ENCODE results near the gene PRKRIP1.

Gene PRKRIP1

DNA sequence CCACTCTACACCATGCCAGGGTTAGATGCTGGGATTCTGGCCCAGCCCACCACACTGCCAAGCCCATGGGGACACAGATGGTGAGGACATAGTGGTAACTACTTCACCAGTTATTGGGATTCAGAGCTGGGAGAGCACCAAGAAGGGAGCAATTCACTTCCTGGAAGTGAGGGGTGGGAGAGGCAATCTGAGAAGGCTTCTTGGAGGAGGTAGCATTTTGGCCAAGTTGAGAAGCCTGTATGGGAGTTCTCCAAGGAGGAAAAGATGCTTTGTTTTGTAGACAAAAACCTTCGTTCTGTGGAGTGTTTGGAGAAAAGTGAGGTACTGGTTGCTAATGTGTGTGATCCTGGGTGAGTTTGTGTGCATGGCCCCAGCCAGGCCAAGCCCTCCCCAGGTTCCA is 3.8 kb upstream of the PRKRIP1 start:
- TF ChIP-seq, protein P1, sequence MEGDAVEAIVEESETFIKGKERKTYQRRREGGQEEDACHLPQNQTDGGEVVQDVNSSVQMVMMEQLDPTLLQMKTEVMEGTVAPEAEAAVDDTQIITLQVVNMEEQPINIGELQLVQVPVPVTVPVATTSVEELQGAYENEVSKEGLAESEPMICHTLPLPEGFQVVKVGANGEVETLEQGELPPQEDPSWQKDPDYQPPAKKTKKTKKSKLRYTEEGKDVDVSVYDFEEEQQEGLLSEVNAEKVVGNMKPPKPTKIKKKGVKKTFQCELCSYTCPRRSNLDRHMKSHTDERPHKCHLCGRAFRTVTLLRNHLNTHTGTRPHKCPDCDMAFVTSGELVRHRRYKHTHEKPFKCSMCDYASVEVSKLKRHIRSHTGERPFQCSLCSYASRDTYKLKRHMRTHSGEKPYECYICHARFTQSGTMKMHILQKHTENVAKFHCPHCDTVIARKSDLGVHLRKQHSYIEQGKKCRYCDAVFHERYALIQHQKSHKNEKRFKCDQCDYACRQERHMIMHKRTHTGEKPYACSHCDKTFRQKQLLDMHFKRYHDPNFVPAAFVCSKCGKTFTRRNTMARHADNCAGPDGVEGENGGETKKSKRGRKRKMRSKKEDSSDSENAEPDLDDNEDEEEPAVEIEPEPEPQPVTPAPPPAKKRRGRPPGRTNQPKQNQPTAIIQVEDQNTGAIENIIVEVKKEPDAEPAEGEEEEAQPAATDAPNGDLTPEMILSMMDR (IDR thresholded peaks at IDR 0.05; ENCODE audit: unreplicated experiment in 3 of 3): no peak
- Mint-ChIP-seq H3K9me3 (no peaks in the 10 kb centered on the region), H3K36me3 (ENCODE audit: low read depth) (peaks cover 8% of the 10 kb centered on the region), H3K27me3 (ENCODE audit: low read depth) (no peaks in the 10 kb centered on the region), H3K27ac (no peak overlapping the region), H3K4me1 (peaks cover 13% of the 10 kb centered on the region), H3K4me3 (no peak overlapping the region)

DNA sequence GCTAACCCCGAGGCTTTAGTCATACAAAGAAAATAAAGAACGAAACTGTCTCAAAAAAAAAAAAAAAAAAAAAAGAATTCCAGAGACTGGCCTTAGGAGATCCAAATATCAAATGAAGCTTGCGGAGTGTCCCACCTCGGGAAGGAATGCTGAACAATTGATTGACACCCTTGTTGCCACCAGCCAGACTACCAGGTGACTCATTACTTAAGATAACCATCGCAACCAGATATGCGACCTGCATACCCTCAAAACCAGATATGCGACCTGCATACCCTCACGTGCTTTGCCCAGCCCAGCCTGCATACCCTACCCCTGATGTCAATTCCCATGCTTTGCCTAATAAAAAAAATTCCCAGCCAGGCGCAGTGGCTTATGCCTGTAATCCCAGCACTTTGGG is 2.7 kb upstream of the PRKRIP1 start:
- Mint-ChIP-seq H3K4me3 (peak overlapping the region in 2 of 3 experiments; percentile 40 to 51), H3K9me3 (no peaks in the 10 kb centered on the region), H3K36me3 (ENCODE audit: low read depth) (peaks cover 11% of the 10 kb centered on the region), H3K27me3 (ENCODE audit: low read depth) (no peaks in the 10 kb centered on the region), H3K27ac (no peak overlapping the region), H3K4me1 (peaks cover 15% of the 10 kb centered on the region)
- TF ChIP-seq, protein P1 (IDR thresholded peaks at IDR 0.05; ENCODE audit: unreplicated experiment in 3 of 3): no peak

DNA sequence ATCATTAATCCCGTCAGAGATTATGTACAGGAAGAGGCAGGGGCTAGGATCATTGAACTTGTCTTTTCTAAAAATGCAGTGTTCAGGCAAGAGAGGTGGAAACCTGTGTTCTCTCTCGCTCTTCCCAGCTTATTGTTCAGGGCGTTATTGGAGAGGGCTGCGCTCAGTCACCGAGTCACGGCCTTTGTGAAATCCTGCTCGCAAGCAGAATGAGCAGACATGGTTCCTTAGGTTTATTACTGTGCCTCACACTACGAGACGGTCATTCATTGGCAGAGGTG is 631 bp upstream of the PRKRIP1 start:
- peaks cover 25% of the 10 kb centered on the region for H3K36me3 Mint-ChIP-seq (ENCODE audit: low read depth)
- H3K4me3 Mint-ChIP-seq: peak overlapping the region; percentile 90 to 99 (median 98)
- TF ChIP-seq, protein P1 (IDR thresholded peaks at IDR 0.05; ENCODE audit: unreplicated experiment in 3 of 3): no peak
- H3K27me3 Mint-ChIP-seq (ENCODE audit: low read depth): no peaks in the 10 kb centered on the region
- peaks cover 15% of the 10 kb centered on the region for H3K4me1 Mint-ChIP-seq
- no peaks in the 10 kb centered on the region for H3K9me3 Mint-ChIP-seq
- peak overlapping the region; percentile 97 to 98 (median 98) for H3K27ac Mint-ChIP-seq

DNA sequence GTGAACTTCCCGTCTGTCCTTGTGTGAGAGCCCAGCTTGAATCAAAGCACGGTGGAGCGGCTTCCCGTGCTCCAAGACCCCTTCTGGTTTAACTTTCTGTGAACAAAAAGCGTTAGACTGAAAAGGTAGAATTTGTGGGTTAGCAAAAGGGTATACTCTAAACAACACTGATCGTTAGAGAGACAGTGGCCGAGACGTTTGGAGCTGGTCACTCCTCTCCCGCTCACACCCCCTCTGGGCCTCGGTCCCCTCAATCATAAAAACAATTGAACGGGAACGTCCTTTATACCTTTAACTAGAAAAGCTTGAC is 502 bp downstream of the PRKRIP1 start:
- Mint-ChIP-seq H3K9me3 (no peaks in the 10 kb centered on the region), H3K4me1 (peaks cover 15% of the 10 kb centered on the region), H3K36me3 (ENCODE audit: low read depth) (peaks cover 32% of the 10 kb centered on the region), H3K27me3 (ENCODE audit: low read depth) (no peaks in the 10 kb centered on the region), H3K27ac (peak overlapping the region; percentile 97 to 98 (median 98)), H3K4me3 (peak overlapping the region; percentile 90 to 99 (median 98))
- TF ChIP-seq, protein P1 (IDR thresholded peaks at IDR 0.05; ENCODE audit: unreplicated experiment in 3 of 3): no peak

DNA sequence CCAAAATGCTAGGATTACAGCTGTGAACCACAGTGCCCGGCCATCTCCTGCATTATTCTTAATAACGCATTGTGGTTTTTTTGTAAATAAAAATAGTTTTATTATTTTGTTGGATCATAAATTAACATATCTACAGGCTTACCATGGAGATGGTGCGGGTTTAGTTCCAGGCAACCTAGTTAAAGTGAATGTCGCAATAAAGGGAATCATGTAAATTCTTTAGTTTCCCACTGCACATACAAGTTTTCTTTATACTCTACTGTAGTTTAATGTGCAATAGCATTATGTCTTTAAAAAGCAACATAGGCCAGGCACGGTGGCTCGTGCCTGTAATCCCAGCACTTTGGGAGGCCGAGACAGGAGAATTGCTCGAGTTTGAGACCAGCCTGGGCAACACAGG is 2.4 kb downstream of the PRKRIP1 start:
- Mint-ChIP-seq H3K4me1 (peaks cover 15% of the 10 kb centered on the region), H3K36me3 (ENCODE audit: low read depth) (peaks cover 41% of the 10 kb centered on the region)

DNA sequence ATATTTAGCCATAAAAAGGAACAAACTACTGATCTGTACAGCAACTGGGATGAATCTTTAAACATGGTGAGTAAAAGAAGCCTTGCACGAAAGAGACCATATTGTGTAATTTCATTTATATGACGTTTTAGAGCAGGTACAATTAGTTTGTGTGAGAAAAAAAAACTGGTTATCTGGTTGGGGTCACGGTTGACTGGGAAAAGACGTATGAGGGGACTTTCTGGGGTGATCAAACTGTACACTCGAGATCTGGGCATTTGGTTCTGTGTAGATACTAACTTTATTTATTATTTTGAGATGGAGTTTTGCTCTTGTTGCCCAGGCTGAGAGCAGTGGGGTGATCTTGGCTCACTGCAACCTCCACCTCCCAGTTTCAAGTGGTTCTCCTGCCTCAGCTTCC is 4.2 kb downstream of the PRKRIP1 start:
- Mint-ChIP-seq H3K27ac (no peak overlapping the region), H3K9me3 (no peaks in the 10 kb centered on the region), H3K4me3 (no peak overlapping the region), H3K4me1 (peaks cover 15% of the 10 kb centered on the region), H3K36me3 (ENCODE audit: low read depth) (peaks cover 57% of the 10 kb centered on the region), H3K27me3 (ENCODE audit: low read depth) (no peaks in the 10 kb centered on the region)
- TF ChIP-seq, protein P1 (IDR thresholded peaks at IDR 0.05; ENCODE audit: unreplicated experiment in 3 of 3): no peak

More for the DNA sequence above, 2.4 kb downstream of the PRKRIP1 start:
- Mint-ChIP-seq H3K27me3 (ENCODE audit: low read depth) (no peaks in the 10 kb centered on the region), H3K27ac (no peak overlapping the region), H3K4me3 (peak overlapping the region in 1 of 3 experiments; percentile 5), H3K9me3 (no peaks in the 10 kb centered on the region)
- TF ChIP-seq, protein P1 (IDR thresholded peaks at IDR 0.05; ENCODE audit: unreplicated experiment in 3 of 3): no peak
